ENCODE results near the gene PIEZO2.

DNA sequence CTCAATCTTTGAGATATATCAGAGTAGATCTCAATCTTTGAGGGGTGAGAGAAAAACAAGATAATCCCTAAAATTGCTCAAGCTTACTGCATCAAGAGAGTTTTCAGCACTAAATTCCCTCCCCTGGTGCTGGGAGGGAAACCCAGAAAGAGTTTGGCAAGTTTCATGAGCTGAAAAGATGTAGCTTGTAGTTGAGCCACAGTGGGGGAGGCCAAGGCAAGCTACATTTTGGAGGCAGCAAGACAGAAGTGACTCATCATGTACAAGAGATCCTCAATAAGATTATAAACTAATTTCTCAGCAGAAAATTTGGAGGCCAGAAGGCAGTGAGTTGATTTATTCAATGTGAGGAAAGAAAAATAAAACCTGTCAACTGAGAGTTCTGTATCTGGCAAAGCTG lies 308.2 kb downstream of the PIEZO2 start:
- TF ChIP-seq CTCF (IDR thresholded peaks at IDR 0.05; ENCODE audit: low read depth, low read length, poor library complexity, severe bottlenecking) (no peak), EZH2phosphoT487 (IDR thresholded peaks at IDR 0.05; ENCODE audit: borderline replicate concordance, low read length) (no peak)

Measured in DOHH2 (cell line).